Neuron (in vitro differentiated cells): ENCODE measurements around the gene TIMP4.

Source experiments
- H2AFZ ChIP-seq: one replicate; pipeline ENCODE4 v1.6.1; 2013; ENCODE audit warnings: low read depth, mild to moderate bottlenecking, inconsistent platforms, low read length, moderate library complexity
- H3K27me3 ChIP-seq: one replicate; pipeline ENCODE4 v1.6.1; 2013; ENCODE audit warnings: low read length; ENCODE audit not compliant: insufficient read depth
- H3K36me3 ChIP-seq: one replicate; pipeline ENCODE4 v1.6.1; 2013; ENCODE audit warnings: low read length; ENCODE audit not compliant: insufficient read depth
- H3K4me1 ChIP-seq: one replicate; pipeline ENCODE4 v1.6.1; 2013; ENCODE audit warnings: low read length; ENCODE audit not compliant: insufficient read depth
- H3K4me3 ChIP-seq: 2 replicates; pipeline ENCODE4 v1.5.1; 2013; ENCODE audit warnings: mild to moderate bottlenecking, low read length, moderate library complexity
- H3K9me3 ChIP-seq: one replicate; pipeline ENCODE4 v1.6.1; 2013; ENCODE audit warnings: low read length

Gene TIMP4

DNA sequence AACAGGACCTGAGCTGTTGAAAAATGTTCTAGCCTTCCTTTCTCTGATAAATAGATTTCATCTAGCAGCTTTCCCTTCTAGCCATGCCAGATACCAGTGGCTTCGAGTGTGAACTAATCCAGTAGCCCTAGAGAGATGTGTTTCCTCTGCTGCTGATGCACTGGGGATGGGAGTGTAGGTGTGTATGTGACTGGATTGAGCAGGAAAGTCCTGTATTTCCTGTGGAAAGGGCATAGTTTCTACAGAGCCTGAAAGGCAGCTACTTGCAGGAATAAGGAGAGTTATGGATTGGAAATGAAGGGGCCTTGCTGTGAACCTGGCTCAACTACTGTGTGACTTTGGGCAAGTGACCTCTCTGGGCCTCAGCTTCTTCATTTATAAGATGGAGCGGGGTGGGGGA lies 8.6 kb downstream of the TIMP4 start:
- no peak overlapping the region for H2AFZ ChIP-seq
- no peak overlapping the region for H3K4me3 ChIP-seq
- no peaks in the 10 kb centered on the region for H3K9me3 ChIP-seq
- no peaks in the 10 kb centered on the region for H3K4me1 ChIP-seq
- H3K36me3 ChIP-seq = no peaks in the 10 kb centered on the region
- H3K27me3 ChIP-seq = no peaks in the 10 kb centered on the region

DNA sequence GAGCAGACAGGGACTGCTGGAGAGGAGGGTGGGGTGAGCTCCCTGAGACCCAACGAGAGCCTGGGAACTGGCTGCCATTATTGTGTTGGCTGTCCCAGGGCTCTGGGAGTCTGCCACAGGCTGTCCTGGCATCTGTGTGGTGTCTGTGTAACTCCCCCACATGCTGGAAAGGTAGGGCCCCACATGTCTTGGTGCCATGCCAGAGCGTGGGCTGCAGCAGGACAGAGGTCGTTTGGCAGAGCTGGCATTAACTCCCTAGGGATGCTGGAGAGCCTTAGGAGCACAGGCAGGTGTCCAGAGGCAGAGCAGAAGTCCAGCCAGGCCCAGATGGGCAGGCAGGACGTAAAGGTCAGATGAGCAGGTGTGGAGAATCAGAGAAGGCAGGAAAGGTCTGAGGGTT lies 9.7 kb downstream of the TIMP4 start:
- Histone ChIP-seq H3K4me3 (no peak overlapping the region), H3K27me3 (no peaks in the 10 kb centered on the region), H3K4me1 (no peaks in the 10 kb centered on the region), H3K9me3 (no peaks in the 10 kb centered on the region), H3K36me3 (no peaks in the 10 kb centered on the region), H2AFZ (no peak overlapping the region)

DNA sequence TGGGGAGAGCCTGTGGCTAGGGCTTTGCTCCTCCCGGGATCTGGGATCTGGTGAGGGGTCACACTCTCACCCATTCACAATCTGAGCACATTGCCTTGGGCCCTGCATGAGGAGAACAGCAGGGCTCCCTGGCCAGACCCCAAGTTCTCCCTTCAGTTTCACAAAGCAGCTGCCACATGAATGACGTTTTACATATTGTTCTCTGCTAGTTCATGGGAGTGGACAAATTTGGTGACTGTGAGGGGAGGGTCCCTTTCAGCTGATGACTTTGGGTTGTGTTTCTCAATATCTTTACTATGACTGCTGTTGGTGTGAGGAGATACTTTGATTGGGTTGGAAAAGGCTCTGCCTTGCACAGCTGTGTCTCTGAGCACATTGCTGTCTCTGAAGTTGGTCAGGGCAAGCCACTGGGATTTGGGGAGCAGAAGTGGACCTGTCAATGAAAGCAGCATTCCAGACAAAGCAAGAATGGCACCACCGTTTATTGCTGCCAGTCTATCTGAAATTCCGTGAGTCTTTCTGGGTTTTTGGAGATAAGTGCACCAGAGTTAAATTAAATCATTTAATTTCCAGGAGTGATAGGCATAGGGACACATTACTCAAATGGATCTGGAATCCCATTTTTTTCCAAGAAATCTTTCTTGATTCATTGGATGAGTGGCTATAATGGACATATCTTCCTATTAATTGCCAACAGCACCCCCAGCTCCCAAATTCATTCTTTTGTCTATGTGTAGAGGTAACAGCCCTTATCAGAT lies 10.3 kb downstream of the TIMP4 start:
- Histone ChIP-seq H3K4me3 (no peak overlapping the region), H3K4me1 (no peaks in the 10 kb centered on the region), H3K36me3 (no peaks in the 10 kb centered on the region), H3K9me3 (no peaks in the 10 kb centered on the region), H3K27me3 (no peaks in the 10 kb centered on the region), H2AFZ (no peak overlapping the region)

DNA sequence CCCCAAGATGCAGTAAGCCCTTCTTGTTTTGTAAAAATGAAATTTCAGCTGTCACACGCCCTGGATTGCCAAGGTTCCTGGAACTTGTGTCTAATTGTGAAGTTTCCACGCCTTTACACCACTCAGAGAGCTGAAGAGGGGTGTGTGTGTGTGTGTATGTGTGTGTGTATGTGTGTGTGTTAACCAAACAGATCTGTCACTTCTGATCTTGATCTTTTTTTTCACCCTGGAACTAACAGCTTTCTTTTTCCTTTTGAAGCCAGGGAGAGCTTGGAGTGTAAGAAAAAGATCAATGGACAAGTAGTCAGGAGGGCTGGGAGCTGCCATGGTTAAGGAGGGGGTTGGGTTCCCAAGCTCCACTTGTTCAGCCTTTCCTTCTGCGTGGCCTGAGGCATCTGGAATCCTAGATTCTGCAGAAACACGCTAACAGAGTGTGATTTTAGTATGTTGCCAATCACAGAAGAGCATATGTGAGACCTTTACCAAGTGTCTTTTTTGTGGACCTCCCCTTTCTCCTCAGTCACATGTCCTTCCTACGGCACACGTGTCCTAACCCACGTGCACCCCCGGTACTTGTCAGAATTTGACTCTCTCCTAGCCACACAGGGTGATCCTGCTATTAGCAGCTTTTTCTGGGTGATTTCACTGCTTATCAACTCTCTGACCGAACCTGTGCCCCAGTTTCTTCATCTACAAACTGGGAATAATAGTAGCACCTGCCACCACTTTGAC lies 11.5 kb downstream of the TIMP4 start:
- Histone ChIP-seq H3K4me1 (no peaks in the 10 kb centered on the region), H3K36me3 (no peaks in the 10 kb centered on the region), H3K9me3 (no peaks in the 10 kb centered on the region), H3K27me3 (no peaks in the 10 kb centered on the region), H2AFZ (no peak overlapping the region), H3K4me3 (no peak overlapping the region)

DNA sequence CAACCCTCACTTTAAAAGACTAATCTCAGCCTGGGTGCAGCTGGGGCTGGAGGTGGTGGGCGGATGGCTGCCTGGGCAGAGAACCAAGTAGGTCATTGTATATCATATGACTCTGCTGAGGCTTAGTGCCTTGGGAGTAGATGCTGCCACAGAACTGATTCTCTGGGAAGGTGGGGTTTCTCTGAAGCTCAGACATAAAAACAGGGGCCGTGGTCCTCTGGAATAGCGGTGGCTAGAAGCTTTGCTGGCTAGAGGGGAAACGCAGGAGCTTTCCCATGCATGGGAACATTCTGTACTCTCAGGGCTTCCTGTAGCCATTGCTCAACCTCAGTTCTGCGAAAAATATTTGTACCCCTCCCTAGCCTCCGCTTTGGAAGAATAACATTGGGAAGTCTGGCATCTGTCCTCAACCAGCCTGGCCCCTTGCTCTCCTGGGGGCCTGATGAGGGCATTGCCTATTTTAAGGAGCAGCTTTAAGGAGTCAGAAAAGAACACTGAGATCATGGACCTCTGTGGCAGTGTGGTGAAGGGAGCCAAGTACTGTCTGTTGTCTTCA lies 14.7 kb downstream of the TIMP4 start:
- no peaks in the 10 kb centered on the region for H3K4me1 ChIP-seq
- no peaks in the 10 kb centered on the region for H3K27me3 ChIP-seq

DNA sequence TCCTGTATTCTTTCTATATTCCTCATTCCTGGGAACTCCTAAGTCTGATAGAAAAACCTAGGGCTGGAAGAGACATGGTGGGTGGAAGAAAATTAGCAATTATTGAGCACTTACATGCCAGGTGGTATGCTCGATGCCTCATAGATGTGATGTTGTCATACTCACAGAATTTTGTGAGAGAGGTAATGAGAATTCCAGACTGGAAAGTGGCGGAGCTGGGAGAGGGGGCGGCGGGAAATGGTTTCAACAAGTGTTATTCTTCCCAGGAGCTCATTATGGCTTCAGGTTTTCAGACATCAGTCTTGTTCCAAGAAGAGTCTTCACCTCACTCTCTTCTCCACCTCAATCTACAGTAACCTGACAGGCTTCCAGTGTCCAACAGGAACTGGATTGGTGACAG lies 16.2 kb downstream of the TIMP4 start:
- no peaks in the 10 kb centered on the region for H3K27me3 ChIP-seq
- no peaks in the 10 kb centered on the region for H3K36me3 ChIP-seq
- no peaks in the 10 kb centered on the region for H3K9me3 ChIP-seq
- no peak overlapping the region for H2AFZ ChIP-seq
- H3K4me3 ChIP-seq = no peak overlapping the region
- H3K4me1 ChIP-seq = no peaks in the 10 kb centered on the region

More for the DNA sequence above, 14.7 kb downstream of the TIMP4 start:
- H3K4me3 ChIP-seq = no peak overlapping the region
- no peak overlapping the region for H2AFZ ChIP-seq
- H3K9me3 ChIP-seq = no peaks in the 10 kb centered on the region
- H3K36me3 ChIP-seq = no peaks in the 10 kb centered on the region

DNA sequence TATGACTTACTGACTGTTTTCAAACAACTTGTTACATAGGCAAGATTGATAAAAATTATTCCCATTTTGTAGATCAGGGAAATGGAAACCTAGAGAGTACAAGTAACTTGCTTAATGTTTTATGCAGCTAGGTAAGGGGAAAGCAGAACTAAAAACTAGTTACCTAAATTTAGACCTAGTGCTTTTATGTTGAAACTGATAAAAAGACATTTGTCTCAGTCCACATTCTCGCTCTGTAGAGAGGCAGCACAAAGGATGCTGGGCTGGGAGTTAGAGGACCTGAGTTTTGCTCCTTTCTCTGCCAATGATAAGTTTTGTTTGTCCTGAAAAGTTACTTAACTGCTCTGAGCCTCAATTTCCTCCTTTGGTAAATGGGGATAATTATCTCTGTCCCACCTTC lies 17.4 kb downstream of the TIMP4 start:
- Histone ChIP-seq H2AFZ (no peak overlapping the region), H3K4me3 (no peak overlapping the region), H3K36me3 (no peaks in the 10 kb centered on the region), H3K27me3 (no peaks in the 10 kb centered on the region), H3K9me3 (no peaks in the 10 kb centered on the region), H3K4me1 (no peaks in the 10 kb centered on the region)

DNA sequence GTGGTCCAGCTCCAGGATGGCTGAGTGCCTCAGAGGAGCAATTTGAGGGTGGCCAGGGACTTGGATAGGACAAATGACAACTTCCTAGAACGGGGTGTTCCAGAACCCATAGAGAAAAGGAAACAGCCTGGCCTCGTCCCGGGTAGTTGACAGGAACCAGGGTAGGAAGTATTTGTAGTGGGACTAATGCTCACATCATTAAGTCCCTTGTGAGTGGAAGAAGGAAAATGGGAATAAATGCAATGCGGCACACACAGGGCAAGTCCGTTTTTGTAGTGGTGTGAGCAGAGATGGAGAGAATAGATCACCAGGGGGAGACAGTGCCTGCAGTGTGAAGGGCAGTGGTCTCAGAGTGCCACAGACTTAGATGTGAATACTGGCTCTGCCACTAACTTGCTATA lies 19.6 kb downstream of the TIMP4 start:
- no peaks in the 10 kb centered on the region for H3K4me1 ChIP-seq
- no peaks in the 10 kb centered on the region for H3K36me3 ChIP-seq

DNA sequence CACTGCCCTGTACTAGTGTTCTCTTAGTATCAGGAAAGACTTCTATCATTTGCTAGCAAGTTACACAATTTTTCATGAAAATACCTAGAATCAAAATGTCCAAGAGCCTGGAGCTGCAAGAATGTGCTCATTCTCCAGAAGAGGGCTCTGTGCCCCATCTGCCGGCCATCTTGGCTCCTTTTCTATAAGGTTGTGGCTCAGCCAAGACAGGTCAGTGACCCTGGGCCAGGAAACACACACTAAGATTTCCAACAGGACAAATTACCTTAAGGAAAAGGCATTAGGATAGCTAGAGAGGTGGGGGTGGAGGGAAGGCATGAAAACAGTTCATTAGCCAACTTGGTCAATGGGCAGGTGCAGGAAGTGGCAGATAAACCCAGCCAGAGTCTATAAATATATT lies 20.7 kb downstream of the TIMP4 start:
- Histone ChIP-seq H3K36me3 (no peaks in the 10 kb centered on the region), H3K4me1 (no peaks in the 10 kb centered on the region), H3K9me3 (no peaks in the 10 kb centered on the region), H3K27me3 (no peaks in the 10 kb centered on the region), H3K4me3 (no peak overlapping the region), H2AFZ (no peak overlapping the region)

More for the DNA sequence above, 19.6 kb downstream of the TIMP4 start:
- no peak overlapping the region for H3K4me3 ChIP-seq
- H3K9me3 ChIP-seq = no peaks in the 10 kb centered on the region
- no peaks in the 10 kb centered on the region for H3K27me3 ChIP-seq
- H2AFZ ChIP-seq = no peak overlapping the region

DNA sequence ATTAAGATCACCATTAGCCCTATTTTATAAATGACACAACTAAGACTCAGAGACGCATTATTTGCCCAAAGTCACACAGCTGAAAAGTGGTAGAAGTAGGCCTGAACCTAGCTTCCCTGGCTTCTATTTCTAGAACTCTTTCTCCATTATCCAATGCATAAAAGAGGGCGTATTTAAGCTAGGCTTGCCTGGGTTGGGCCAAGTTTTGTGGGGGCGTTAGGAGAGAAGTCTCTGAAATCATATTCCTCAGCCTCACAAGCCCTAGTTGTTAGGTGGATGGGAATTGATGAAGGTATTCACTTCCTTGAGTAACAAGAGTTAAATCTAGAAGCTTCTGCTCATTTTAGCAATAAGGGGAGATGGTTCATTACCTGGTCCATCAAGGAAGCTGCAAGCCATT lies 22.3 kb downstream of the TIMP4 start:
- Histone ChIP-seq H3K9me3 (no peaks in the 10 kb centered on the region), H3K4me1 (no peaks in the 10 kb centered on the region), H3K27me3 (no peaks in the 10 kb centered on the region), H3K36me3 (no peaks in the 10 kb centered on the region), H2AFZ (no peak overlapping the region), H3K4me3 (no peak overlapping the region)

DNA sequence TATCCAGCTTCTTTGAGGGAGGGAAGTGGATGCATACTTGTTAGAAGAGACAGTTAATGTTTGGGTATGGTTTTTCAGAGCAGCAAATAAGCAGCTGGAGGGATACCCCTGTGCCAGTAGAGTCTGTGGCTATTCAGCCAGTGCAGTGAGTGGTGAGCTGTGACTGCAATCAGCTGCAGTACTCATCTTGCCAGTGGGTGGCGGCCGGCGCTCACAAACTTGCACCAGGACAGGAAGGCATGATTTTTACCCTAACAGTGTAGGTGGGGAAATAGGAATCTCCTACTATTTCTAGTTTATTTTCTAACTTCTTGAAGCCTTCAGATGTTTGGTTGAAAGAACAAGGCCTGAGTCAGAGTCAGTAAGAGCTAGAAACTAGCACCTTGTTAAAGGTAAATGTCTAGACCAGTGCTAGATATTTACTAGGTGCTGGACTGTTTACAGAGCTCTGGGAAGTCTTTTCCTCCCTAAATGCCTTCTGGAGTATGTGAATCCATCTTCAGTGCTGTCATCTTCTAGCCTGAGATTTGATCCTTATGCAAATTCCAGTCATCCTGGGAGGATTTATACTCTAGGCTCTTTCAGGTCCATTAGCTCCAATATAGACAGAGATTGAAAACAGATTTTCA lies 23.6 kb downstream of the TIMP4 start:
- Histone ChIP-seq H3K27me3 (no peaks in the 10 kb centered on the region), H3K36me3 (no peaks in the 10 kb centered on the region), H3K9me3 (no peaks in the 10 kb centered on the region), H3K4me3 (no peak overlapping the region), H3K4me1 (no peaks in the 10 kb centered on the region), H2AFZ (no peak overlapping the region)

DNA sequence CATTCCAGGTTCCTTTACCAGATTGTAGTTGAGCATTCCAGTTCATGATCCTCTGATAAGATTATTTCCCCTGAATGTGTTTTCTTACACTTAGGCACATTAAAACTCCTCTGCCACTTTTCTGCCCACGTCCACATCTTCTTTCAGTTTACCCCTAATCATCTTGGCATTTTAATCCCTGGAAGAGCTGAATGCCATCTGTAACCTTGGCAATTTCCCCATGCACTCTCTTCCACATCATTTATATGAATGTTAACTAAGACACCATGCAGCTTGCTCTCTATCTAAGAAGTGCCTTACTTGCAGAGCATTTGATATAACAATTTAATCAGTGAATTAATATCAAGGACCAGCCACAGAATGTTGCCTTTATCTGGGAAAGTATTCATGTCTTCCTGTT lies 25.8 kb downstream of the TIMP4 start:
- Histone ChIP-seq H2AFZ (no peak overlapping the region), H3K27me3 (no peaks in the 10 kb centered on the region), H3K4me1 (no peaks in the 10 kb centered on the region), H3K9me3 (no peaks in the 10 kb centered on the region), H3K4me3 (no peak overlapping the region), H3K36me3 (no peaks in the 10 kb centered on the region)

DNA sequence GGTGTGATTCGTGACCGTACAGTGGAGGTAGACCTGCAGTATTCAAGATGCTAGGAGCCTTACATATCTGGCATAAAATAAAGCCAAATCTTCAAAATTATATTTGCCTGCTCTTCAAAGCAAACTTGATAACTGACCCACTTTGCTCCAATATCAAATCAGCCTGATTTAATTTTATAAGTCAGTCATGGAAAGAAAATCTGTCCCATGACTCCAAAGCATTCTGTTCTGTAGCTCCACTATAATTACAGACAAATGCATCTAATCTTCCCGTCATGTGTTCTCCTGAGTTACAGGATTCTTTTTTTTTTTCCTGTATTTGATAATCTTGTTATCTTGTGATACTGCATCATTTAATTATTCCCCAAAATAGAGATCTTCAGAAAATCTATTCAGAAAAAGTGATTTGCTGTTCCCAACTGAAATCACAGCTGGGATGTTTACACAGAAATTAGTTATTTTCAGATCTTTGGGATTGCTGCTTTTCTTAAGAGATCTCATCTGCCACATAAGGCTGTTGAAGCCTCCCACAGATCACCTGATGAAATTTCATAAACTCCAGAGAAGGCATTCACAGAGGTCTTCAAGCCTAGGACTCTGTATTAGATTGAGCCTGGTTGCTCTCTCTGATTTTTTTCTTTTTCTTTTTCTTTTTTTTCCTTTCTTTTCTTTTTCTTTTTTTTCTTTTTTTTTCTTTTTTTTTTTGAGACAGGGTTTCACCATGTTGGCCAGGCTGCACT lies 27.2 kb downstream of the TIMP4 start:
- Histone ChIP-seq H3K27me3 (no peaks in the 10 kb centered on the region), H3K36me3 (no peaks in the 10 kb centered on the region), H3K9me3 (no peaks in the 10 kb centered on the region), H2AFZ (no peak overlapping the region), H3K4me1 (no peaks in the 10 kb centered on the region), H3K4me3 (no peak overlapping the region)
